Pons (tissue), 1 donor: ENCODE results near the gene PET100.

Experiments
- DNase-seq: peaks from one replicate; pipeline ENCODE4 v3.0.0-alpha.2; 2016; ENCODE audit warnings: low spot score

PET100 gene, protein sequence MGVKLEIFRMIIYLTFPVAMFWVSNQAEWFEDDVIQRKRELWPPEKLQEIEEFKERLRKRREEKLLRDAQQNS

DNA sequence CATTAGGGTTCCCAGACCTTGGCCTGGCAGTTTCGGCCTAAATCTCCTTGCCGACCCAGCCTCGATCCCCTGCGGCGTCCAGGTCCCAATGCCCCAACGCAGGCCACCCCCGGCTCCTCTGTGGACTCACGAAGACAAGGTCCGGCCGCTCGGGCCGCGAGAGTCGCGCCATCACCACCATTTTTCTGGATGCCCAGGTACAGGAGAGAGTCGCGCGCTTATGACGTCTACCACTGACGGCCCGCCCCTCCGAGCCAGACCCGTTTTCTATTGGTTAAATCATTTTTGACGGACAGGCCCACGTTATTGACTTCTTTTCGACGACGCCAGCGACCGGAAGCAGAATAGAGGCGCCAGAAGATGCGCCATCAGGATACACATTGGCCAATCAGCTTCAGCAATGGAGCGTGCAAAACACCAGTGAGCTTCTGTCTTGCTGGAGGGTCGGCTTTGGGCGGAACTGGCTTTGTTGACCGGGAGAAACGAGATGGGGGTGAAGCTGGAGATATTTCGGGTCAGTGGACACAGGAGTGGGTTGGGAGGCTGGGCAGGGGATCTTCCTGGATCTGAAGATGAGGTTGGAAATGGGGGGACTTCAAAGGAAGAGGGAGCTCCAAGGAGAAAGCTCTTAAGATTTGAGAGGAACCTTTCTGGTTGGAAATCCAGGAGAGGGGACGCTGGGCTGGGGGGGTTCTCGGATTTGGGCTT is at the start of gene PET100, which contains the start of gene XAB2:
Gene PET100, plus strand, starts transcription at position 447 of the 708 bp plus-strand sequence. Its CDS starts 41 bp downstream, at position 488.
Gene XAB2, minus strand, starts transcription at position 199 of the 708 bp plus-strand sequence. Its CDS starts 18 bp downstream, at position 181.
- DNase-seq, result peak; percentile 99

DNA sequence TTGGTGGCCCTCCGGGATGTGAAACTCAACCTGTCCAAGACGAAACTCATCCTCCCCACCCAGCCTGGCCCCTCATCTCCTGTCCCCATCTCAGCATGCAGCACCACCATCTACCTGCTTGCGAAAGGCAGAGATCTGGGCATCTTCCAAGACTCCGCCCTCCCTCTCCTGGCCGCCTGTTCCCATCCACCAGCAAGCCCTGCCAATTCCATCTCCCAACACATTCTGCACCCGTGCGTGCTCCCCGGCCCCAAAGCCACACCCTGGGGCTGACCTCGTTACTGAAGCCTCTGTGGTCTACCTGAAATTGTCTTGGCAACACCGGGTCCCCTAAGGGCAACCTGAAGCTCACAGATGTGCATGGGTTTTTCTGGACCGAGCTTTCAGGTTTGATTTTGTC is 47.1 kb upstream of the PET100 start:
- no peak for DNase-seq

DNA sequence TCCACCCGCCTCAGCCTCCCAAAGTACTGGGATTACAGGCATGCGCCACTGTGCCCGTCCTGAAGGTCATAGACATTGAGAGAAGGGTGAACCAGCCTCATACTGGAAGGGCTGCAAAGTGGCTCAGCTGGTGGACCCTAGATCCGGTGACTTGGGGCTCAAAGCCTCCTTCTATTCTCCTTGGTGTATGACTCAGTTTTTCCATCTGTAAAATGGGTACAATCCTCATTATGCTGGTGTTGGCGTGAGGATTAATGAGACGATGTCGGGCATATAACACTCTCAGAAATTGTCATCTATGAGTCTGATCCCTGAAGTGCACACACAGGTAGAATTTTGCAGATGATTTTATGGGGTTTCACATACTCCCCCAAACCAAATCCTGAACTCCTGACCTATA is 39.8 kb upstream of the PET100 start:
- no peak for DNase-seq

DNA sequence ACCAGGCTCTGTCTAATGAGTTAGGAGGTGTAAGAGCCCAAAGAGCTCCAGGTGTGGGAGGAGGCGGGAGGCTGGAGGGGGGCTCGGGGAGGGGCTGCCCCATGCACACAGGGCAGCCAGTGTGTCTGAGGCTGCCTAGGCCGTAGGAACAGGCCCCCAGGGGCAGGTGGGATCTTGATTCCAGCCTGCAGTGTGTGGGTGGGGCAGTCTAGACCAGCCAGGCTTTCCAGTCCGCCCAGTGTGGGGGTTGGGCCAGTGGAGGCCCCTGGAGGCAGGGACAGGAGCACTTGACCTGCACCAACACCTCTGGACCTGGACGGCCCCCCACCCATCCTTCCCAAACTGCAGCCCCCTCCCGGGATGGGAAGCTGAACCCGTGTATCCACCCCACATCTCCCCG is 39.3 kb upstream of the PET100 start:
- DNase-seq, result no peak

DNA sequence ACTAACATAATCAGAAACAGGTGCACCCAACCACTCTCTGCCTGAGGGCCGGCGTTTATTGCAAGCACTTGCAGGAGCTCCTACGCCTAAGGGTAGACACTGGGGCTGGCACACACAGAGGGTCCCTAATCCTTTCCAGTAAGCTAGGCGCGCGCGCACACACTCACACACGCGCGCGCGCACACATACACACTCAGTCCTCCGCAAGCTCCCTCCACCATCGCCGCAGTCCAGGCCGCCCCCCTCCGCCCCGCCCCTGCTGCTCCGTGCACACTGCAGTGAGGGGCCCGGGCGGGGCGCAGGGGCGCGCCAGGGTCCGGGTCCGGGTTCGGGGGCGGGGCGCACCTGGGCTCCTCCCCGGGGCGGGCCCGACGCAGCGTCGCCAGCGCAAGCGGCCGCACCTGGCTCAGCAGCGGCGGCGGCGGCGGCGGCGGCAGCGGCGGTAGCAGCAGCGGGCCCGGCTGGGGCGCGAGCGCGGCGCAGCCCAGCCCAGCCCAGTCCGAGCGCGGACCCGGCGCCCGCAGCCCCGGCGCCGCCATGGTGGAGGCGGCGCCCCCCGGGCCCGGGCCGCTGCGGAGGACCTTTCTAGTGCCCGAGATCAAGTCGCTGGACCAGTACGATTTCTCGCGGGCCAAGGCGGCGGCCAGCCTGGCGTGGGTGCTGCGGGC is 34.0 kb upstream of the PET100 start, which contains the start of gene CAMSAP3:
Gene CAMSAP3, plus strand, starts transcription at position 398 of the 668 bp plus-strand sequence. Its CDS starts 140 bp downstream, at position 538.
- no peak for DNase-seq

DNA sequence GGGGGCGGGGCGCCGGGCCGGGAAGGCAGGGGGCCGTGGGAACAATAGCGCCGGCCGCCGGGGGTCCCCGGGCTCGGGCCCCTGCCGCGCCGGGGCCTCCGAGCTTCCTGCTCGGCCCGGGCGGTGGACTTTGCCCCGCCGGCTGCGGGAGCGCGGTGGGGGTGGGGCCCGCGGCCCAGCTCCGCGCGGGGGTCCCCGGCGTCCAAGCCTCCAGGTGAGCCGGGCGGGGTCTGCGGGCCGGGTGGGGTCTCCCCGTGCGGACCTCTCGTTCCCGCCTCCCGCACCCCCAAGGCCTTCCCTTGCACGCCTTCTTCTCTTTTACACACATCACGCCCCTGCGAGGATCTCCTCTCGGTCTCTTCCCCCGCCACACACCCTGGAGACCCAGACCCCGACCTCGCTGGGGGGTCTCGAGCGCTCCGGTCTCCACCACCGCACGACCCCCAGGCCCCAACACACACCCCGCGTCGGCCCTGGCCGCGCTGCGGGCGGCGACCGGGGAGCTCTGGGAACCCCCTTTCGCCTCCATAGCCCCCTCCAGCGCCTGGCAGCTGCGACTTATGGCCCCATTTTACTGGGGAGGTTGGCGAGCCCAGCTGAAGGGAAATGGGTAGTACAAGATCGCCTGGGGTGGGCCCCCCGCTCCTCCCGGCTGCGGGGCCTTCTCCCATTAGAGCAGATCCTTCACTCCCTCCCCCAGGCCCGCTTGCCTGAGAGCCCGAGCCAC is 33.2 kb upstream of the PET100 start:
- DNase-seq, result no peak

DNA sequence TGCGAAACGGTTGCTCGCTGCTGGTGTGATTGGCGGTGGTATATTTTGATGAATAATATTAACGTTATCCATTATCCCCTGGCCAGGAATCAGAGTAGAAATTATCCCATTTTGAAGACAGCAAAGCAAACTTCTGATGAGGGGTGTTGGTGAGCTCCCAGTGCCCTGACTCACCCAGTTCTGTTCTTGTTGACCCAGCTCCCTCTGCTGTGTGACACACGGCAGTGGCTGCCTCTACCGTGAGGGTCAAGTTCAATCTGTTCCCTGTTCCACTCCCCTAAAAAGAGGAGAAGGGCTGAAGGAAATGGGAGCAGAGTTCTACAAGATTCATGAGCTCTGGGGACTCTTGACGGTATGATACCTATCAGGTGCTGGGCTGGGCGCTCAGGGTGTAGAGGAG is 31.9 kb upstream of the PET100 start:
- DNase-seq, result no peak

DNA sequence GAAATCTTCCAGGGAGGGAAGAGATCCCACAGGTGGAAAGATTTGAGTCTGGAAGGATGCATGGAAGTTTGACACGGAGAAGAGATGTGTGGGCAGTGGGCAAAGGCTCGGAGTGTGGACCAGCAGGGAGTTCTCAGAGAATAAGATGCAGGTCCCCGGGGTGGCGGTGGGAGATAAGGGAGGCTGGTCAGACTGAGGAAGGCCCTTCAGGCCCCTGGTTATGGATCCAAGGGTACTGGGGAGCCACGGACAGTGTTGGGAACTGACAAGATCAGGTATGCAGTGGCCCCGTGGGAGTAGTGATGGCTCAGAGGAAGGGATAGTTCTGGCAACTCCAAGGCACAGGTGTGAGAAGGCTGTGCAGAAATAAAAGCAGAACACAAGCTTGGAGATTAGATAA is 31.4 kb upstream of the PET100 start:
- no peak for DNase-seq

DNA sequence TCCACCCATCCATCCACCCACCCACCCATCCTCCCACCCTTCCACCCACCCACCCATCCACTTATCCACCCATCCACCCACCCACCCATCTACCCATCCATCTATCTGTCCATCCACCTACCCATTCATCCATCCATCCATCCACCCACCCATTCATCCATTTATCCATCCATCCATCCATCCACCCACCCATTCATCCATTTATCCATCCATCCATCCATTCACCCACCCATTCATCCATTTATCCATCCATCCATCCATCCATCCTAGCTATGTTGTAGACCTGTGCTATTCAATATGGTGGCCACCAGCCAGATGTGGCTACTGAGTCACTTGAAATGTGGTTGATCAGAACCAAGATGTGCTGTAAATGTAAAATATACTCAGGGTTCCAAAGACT is 28.9 kb upstream of the PET100 start:
- no peak for DNase-seq

DNA sequence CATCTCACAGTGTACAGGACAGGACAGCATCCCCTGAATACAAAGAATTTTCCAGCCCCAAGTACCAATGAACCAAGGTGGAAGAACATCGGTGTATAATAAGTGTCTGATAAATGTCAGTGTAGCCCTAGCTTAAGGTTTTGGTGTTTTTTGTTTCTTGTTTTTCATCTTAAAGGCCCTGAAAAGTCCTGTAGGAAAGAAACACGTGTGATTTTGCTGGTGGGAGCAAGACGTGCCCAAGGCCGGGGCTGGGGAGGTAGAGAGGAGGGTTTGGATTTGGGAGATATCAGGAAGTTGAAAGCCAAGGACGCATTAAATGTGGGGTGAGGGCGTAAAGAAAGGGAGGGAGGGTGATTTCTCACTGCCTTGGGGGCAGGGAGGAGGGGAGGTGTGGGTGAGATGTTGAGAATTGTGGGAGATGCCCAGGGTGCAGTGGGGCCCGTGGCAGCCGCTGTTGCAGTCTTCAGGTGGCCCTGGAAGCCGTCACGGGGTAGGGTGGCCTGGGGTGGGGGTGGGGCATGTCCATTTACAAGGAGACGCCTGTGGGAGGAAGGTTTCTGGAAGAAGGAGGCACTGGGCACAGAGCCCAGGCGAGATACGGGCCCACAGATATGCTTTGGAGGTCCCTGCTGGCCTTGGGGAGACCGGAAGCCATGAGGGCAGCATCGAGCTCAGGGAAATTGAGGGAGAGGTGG is 27.2 kb upstream of the PET100 start:
- DNase-seq, result no peak

DNA sequence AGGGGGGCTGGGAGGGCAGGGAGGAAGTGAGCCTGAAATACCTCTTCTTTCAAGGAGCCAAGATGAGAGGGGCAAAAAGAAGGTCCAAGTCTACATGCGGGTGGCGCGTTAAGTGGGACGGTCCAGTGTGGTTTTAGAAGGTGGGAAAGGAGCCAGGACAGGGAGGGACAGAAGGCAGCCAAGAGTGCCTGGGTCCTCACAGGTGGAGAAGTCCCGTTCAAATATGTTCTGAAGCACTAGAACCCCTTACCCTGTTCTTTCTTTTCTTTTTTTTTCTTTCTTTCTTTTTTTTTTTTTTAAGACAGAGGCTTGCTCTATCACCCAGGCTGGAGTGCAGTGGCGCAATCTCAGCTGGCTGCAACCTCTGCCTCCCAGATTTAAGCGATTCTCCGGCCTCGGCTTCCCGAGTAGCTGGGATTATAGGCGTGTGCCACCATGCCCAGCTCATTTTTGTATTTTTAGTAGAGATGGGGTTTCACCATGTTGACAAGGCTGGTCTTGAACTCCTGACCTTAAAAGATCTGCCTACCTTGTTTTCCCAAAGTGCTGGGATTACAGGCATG is 26.6 kb upstream of the PET100 start:
- no peak for DNase-seq

DNA sequence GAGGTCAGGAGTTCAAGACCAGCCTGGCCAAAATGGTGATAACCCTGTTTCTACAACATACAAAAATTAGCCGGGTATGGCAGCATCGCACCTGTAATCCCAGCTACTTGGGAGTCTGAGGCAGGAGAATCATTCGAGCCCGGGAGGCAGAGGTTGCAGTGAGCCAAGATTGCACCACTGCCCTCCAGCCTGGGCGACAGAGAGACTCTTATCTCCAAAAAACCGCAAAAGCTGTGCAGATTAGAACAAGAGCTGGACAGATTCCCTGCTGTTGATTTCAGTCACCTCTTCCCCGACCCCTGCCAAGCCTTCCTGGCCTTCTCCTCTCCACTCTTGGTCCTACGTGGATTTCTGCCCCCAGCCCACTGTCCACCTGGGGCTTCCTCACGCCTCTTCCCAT is 25.7 kb upstream of the PET100 start:
- no peak for DNase-seq

DNA sequence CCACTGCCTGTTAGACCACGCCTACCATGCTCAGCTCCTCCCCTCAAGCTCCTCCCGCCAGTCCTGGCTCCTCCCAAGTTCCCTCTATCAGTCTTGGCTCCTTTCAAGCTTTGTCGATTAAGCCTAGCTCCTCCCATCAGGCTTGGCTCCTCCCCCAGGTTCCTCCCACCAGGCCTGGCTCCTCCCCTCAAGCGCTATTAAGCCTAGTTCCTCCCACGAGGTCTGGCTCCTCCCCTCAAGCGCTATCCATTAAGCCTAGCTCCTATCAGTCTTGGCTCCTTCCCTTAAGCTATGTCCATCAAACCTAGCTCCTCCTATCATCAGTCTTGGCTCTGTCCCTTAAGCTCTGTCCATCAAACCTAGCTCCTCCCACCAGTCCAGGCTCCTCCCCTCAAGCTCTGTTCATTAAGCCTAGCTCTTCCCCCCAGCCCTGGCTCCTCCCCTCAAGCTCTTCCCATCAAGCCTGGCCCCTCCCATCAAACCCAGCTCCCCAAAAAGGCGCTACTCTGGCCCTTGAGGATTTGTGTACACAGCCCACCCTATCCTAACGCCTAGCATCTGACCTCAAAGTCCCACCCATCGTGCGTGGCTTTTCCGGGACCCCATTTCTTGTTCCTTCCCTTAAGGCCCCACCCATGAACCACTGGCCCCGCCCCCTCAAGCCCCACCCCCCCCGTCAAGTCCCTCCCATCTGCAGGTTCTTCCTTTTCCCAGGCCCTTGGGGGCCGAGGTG is 23.9 kb upstream of the PET100 start:
- DNase-seq, result no peak

DNA sequence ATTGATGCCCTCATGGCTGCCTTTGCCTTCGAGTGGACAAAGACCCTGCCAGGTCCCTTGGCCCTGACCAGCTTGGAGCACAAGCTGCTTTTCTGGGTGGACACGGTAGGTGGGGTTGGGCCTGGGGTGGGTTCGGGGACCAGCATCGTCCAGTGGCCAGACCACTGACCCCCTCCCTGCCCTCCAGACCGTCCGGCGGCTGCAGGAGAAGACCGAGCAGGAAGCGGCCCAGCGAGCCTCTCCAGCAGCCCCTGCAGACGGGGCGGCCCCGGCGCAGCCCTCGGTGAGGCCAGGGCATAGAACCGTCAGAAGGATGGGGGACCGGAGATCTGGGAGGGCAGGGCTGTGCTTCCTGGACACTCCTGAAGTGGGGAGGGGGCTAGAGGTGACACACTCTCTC is 23.3 kb upstream of the PET100 start:
- no peak for DNase-seq

DNA sequence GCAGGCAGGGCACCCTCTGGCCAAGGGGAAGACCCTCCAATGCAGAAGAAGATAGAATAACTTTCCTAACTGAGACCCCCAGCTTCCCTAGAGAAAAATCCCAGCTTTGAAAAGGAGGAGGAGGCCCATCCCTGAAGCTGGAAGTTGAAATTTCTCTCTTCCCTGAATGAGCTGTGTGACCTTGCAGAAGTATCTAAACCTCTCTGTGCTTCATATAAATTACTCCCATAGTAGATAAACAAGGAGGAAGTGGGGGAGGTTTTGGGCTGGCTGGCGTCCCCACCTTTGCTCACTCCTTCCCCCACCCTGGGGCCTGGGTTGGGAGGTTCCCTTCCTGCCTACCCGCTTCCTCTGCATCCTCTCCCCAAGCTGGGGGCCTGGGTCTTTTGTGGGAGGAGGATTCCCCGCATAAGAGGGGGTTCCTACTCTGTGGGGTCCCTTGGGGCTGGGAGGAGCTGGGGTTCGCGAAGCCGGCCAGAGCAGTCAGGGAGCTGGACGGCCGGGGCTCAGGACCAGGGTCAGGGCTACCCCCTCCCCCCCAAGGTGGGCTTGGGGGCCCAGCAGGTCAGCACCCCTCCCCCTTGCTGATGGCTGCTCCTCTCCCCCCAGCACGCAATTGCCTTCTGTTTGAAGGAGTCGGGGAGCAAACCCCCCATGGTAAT is 22.2 kb upstream of the PET100 start:
- no peak for DNase-seq

DNA sequence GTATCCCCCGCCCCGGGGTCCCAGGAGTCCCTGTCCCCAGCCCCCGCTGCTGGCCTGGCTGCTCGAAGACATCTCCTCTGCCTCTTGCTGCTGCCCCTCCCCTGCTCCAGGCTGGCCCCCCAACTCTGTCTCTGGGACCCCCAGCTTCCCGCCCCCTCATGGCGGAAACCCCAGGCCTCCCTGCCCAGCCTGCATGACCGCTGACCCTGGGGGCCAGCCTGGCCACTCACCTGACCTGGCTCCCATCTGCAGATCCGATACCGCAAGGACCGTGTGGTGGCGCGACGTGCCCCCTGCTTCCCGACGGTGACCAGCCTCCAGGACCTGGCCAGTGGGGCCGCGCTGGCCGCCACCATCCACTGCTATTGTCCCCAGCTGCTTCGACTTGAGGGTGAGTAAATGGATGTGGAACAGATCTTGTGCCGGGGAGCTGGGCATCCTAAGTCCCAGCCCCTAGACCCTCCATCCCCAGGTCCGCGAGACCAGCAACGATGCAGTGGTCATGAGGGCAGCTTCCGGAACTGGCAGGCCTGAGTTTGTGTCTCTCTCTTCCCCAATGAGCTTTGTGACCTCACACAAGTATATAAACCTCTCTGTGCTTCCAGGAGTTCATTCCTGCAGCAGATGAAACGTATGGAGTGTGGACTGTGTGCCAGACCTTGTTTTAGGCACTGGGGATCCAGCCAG is 21.6 kb upstream of the PET100 start:
- DNase-seq, result no peak

DNA sequence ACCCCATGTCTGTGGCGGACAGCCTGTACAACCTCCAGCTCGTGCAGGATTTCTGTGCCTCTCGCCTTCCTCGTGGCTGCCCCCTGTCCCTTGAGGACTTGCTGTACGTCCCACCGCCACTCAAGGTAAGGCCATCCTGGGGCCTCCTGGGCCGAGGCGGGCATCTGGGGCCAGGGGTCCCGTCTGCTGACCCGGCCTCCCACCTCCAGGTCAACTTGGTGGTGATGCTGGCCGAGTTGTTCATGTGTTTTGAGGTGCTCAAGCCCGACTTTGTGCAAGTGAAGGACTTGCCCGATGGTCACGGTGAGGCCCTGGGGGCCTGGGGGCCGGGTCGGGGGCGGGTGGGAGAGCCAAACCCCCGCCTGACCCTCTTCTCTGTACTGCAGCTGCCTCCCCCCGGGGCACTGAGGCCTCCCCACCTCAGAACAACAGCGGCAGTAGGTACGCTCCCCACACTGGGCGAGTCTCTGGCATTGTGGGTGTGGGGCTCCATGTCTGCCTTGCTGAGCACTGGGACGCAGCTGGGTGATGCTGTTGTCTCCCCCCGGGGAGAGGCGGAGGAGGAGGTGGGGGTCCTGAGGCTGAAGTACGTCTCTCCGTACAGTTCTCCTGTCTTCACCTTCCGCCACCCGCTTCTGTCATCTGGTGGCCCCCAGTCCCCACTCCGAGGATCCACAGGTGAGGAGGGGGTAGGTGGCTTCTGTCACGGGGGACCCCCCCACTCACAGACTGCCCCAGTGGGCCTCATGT is 18.9 kb upstream of the PET100 start:
- no peak for DNase-seq

DNA sequence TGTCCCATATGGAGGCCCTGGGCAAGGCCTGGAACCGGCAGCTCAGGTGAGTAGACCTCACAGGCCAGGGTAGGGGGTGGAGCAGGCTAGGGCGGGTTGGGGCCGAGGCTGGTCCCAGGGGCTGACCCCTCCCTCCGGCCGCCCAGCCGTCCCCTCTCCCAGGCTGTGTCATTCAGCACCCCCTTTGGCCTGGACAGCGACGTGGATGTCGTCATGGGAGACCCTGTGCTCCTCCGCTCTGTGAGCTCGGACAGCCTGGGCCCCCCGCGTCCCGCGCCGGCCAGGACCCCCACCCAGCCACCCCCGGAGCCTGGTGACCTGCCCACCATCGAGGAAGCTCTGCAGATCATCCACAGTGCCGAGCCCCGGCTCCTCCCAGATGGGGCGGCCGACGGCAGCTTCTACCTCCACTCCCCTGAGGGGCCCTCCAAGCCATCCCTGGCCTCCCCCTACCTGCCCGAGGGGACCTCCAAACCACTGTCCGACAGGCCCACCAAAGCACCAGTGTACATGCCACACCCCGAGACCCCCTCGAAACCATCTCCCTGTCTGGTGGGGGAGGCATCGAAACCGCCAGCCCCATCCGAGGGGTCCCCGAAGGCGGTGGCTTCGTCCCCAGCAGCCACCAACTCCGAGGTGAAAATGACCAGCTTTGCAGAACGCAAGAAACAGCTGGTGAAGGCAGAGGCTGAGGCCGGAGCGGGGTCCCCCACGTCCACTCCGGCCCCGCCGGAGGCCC is 17.9 kb upstream of the PET100 start:
- DNase-seq, result no peak
